ENCODE measurements around the gene COL18A1.

Gene COL18A1

GRCh38 chr21:45413922-45414321 lies 9.0 kb downstream of the COL18A1 start:
- POLR2A ChIA-PET, result interaction anchor here (0.7 kb wide), 1 partner anchor 27 kb away, joined by 3 read pairs; no protein-coding TSS in a partner anchor
- TF ChIP-seq CTCF (IDR thresholded peaks at IDR 0.05; ENCODE audit: insufficient read depth, low read length, missing control alignments), result no peak
- CTCF ChIA-PET, result no interaction called here
- no peak overlapping the region for H3K4me3 ChIP-seq (ENCODE audit: low read depth, low read length)
- no peak for DNase-seq (ENCODE audit: low read depth, low spot score)

- ChIA-PET CTCF (no interaction called here), POLR2A (no interaction called here)
- no peak for TF ChIP-seq CTCF (IDR thresholded peaks at IDR 0.05; ENCODE audit: insufficient read depth, low read length, missing control alignments)
- no peak overlapping the region for H3K4me3 ChIP-seq (ENCODE audit: low read depth, low read length)
- DNase-seq (ENCODE audit: low read depth, low spot score), result no peak
These were observed 9.6 kb downstream of the COL18A1 start for GRCh38 chr21:45414396-45415187.

- CTCF ChIA-PET, result no interaction called here
- no peak for DNase-seq (ENCODE audit: low read depth, low spot score)
- POLR2A ChIA-PET, result no interaction called here
- no peak overlapping the region for H3K4me3 ChIP-seq (ENCODE audit: low read depth, low read length)
- TF ChIP-seq CTCF (IDR thresholded peaks at IDR 0.05; ENCODE audit: insufficient read depth, low read length, missing control alignments), result no peak
These were observed 10.4 kb downstream of the COL18A1 start for GRCh38 chr21:45415188-45415942.

- DNase-seq (ENCODE audit: low read depth, low spot score), result no peak
- no peak for TF ChIP-seq CTCF (IDR thresholded peaks at IDR 0.05; ENCODE audit: insufficient read depth, low read length, missing control alignments)
- ChIA-PET CTCF (interaction anchor here (1.1 to 1.3 kb wide), 2 partner anchors 48 to 107 kb away, joined by 3 read pairs; no protein-coding TSS in a partner anchor), POLR2A (no interaction called here)
- no peak overlapping the region for H3K4me3 ChIP-seq (ENCODE audit: low read depth, low read length)
These were observed 11.1 kb downstream of the COL18A1 start for GRCh38 chr21:45415943-45416611.

- ChIA-PET POLR2A (no interaction called here), CTCF (interaction anchor here (1.1 to 1.3 kb wide), 2 partner anchors 47 to 107 kb away, joined by 3 read pairs; no protein-coding TSS in a partner anchor)
- H3K4me3 ChIP-seq (ENCODE audit: low read depth, low read length), result no peak overlapping the region
- DNase-seq (ENCODE audit: low read depth, low spot score), result no peak
- no peak for TF ChIP-seq CTCF (IDR thresholded peaks at IDR 0.05; ENCODE audit: insufficient read depth, low read length, missing control alignments)
These were observed 11.7 kb downstream of the COL18A1 start for GRCh38 chr21:45416620-45417019.

Measured in AG04449 (cell line).